SK-N-SH (cell line): ENCODE measurements around the gene RNLS. TPM values are rescaled to one million over a fixed set of nuclear protein-coding genes. Genes with fewer than 3 reads are reported as not detected.

Experiments used
- CTCF ChIA-PET: fragments of 300-600, 350-600 bp; formaldehyde crosslinking; extraction: SDS; loops from one replicate; lab custom pipeline; 2021; lab: Yijun Ruan, JAX
- POLR2A ChIA-PET: fragments of 350-600 bp; sonication (Branson Sonifier 250); formaldehyde crosslinking; extraction: SDS; loops from one replicate; lab custom pipeline; 2020; ENCODE audit warnings: antibody characterized with exemption, inconsistent platforms; lab: Yijun Ruan, JAX
- DNase-seq: peaks from one replicate; pipeline ENCODE4 v3.0.0; 2012
- H2AFZ ChIP-seq: fragments of 200-600 bp; sonication (generic); 2 replicates; pipeline ENCODE4 v1.8.1; 2016; ENCODE audit warnings: antibody characterized with exemption, mild to moderate bottlenecking, low read depth
- H3F3A ChIP-seq: fragments of 200-600 bp; sonication (generic); replicated peaks from 2 replicates; pipeline ENCODE3; 2016; ENCODE audit warnings: antibody characterized with exemption, mild to moderate bottlenecking; ENCODE audit not compliant: insufficient read depth
- H3K27ac ChIP-seq, 2 experiments: fragments of 200-500 bp in 1 of 2; fragments of 200-600 bp in 1 of 2; sonication (Bioruptor generic) in 1 of 2; sonication (generic), shearing (Covaris generic) in 1 of 2; 2 replicates each; pipeline versions ENCODE4 v1.5.1 to v1.6.1; 2014 to 2016; ENCODE audit warnings: low read depth in 2 of 2, inconsistent platforms in 1 of 2, low read length in 1 of 2, mild to moderate bottlenecking in 1 of 2, mixed read lengths in 1 of 2
- H3K27me3 ChIP-seq: fragments of 200-600 bp; sonication (generic), shearing (Covaris generic); 2 replicates; pipeline ENCODE4 v1.6.1; 2016; ENCODE audit warnings: mixed run types; ENCODE audit not compliant: insufficient read depth
- H3K36me3 ChIP-seq, 2 experiments: fragments of 200-500 bp in 1 of 2; fragments of 200-600 bp in 1 of 2; sonication (Bioruptor generic) in 1 of 2; sonication (generic) in 1 of 2; replicated peaks in 1 of 2; 2 replicates each; pipeline versions ENCODE3 to v1.5.1; 2014 to 2016; ENCODE audit warnings: low read length in 1 of 2, mild to moderate bottlenecking in 1 of 2; ENCODE audit not compliant: insufficient read depth in 2 of 2, control insufficient read depth in 1 of 2
- H3K4me1 ChIP-seq, 2 experiments: fragments of 200-500 bp in 1 of 2; fragments of 200-600 bp in 1 of 2; sonication (Bioruptor generic) in 1 of 2; sonication (generic), shearing (Covaris generic) in 1 of 2; 2 replicates each; pipeline versions ENCODE4 v1.5.1 to v1.6.1; 2014 to 2016; ENCODE audit warnings: low read depth in 1 of 2, low read length in 1 of 2, mixed run types in 1 of 2; ENCODE audit not compliant: insufficient read depth in 2 of 2, control insufficient read depth in 1 of 2
- H3K4me2 ChIP-seq: fragments of 200-600 bp; sonication (generic), shearing (Covaris generic); 2 replicates; pipeline ENCODE4 v1.6.1; 2017; ENCODE audit warnings: mixed run types
- H3K4me3 ChIP-seq, 2 experiments: fragments of 200-500 bp in 1 of 2; fragments of 200-600 bp in 1 of 2; sonication (Bioruptor generic) in 1 of 2; sonication (generic), shearing (Covaris generic) in 1 of 2; 2 replicates each; pipeline versions ENCODE4 v1.5.1 to v1.8.1; 2014 to 2016; ENCODE audit warnings: low read depth in 2 of 2, inconsistent platforms in 1 of 2, low read length in 1 of 2, mild to moderate bottlenecking in 1 of 2, mixed read lengths in 1 of 2, moderate library complexity in 1 of 2
- H3K79me2 ChIP-seq: fragments of 200-600 bp; sonication (generic); 2 replicates; pipeline ENCODE4 v1.8.1; 2017; ENCODE audit warnings: mild to moderate bottlenecking; ENCODE audit not compliant: insufficient read depth
- H3K9ac ChIP-seq: fragments of 200-600 bp; sonication (generic); 2 replicates; pipeline ENCODE4 v1.6.1; 2017; ENCODE audit warnings: mixed run types
- H3K9me2 ChIP-seq: fragments of 200-600 bp; sonication (generic); 2 replicates; pipeline ENCODE4 v1.6.1; 2017; ENCODE audit warnings: mixed run types
- H3K9me3 ChIP-seq: fragments of 200-600 bp; sonication (generic); 2 replicates; pipeline ENCODE4 v1.6.1; 2017; ENCODE audit warnings: mixed run types, mild to moderate bottlenecking, moderate library complexity
- H4K20me1 ChIP-seq: fragments of 200-600 bp; sonication (generic); 2 replicates; pipeline ENCODE4 v1.6.1; 2017; ENCODE audit warnings: mild to moderate bottlenecking, mixed run types; ENCODE audit not compliant: insufficient read depth
- EP300 ChIP-seq, 2 experiments: IDR thresholded peaks; 2 replicates each; pipeline versions ENCODE4 v1.4.0 to v1.6.1; 2012; ENCODE audit warnings: borderline replicate concordance in 1 of 2, low read depth in 1 of 2, low read length in 1 of 2
- EZH2phosphoT487 ChIP-seq: fragments of 200-600 bp; sonication (generic); IDR thresholded peaks from 2 replicates; pipeline ENCODE4 v1.6.1; 2017; ENCODE audit warnings: low read depth, mixed run types, mild to moderate bottlenecking, antibody characterized with exemption, moderate library complexity, borderline replicate concordance
- FOXJ3 ChIP-seq: sonication (generic); formaldehyde crosslinking; IDR thresholded peaks from 2 replicates; pipeline ENCODE4 v1.5.1; 2020; ENCODE audit warnings: mild to moderate bottlenecking, missing genetic modification reagents
- FOXM1 ChIP-seq: IDR thresholded peaks from 2 replicates; pipeline ENCODE4 v1.4.0; 2012; ENCODE audit warnings: low read depth, mild to moderate bottlenecking
- JUND ChIP-seq: IDR thresholded peaks from 2 replicates; pipeline ENCODE4 v1.4.0; 2012
- MXI1 ChIP-seq: IDR thresholded peaks from 2 replicates; pipeline ENCODE4 v1.6.1; 2012; ENCODE audit warnings: mild to moderate bottlenecking, low read depth, low read length, improper control_type of control experiment
- NFIC ChIP-seq: IDR thresholded peaks from 2 replicates; pipeline ENCODE4 v1.4.0; 2012; ENCODE audit warnings: borderline replicate concordance
- NRF1 ChIP-seq: IDR thresholded peaks from 2 replicates; pipeline ENCODE4 v1.6.1; 2012; ENCODE audit warnings: low read depth, mild to moderate bottlenecking, low read length
- PBX3 ChIP-seq: IDR thresholded peaks from 2 replicates; pipeline ENCODE4; 2012
- RAD21 ChIP-seq: IDR thresholded peaks from 2 replicates; pipeline ENCODE4 v1.6.1; 2012; ENCODE audit warnings: mild to moderate bottlenecking, low read length
- REST ChIP-seq: IDR thresholded peaks from 2 replicates; pipeline ENCODE4 v1.6.1; 2012; ENCODE audit warnings: mild to moderate bottlenecking, low read depth, low read length, moderate library complexity
- RXRA ChIP-seq: IDR thresholded peaks from 2 replicates; pipeline ENCODE4 v1.4.0; 2012; ENCODE audit warnings: low read depth, mild to moderate bottlenecking, borderline replicate concordance
- SMC3 ChIP-seq: IDR thresholded peaks from 2 replicates; pipeline ENCODE4 v1.6.1; 2012; ENCODE audit warnings: low read depth, low read length, improper control_type of control experiment
- TCF12 ChIP-seq: IDR thresholded peaks from 2 replicates; pipeline ENCODE4 v1.4.0; 2012
- TEAD4 ChIP-seq: IDR thresholded peaks from 2 replicates; pipeline ENCODE4 v1.4.0; 2012; ENCODE audit warnings: mild to moderate bottlenecking, borderline replicate concordance; ENCODE audit not compliant: insufficient read depth
- USF1 ChIP-seq: IDR thresholded peaks from 2 replicates; pipeline ENCODE4 v1.4.0; 2012; ENCODE audit warnings: low read depth, borderline replicate concordance
- USF2 ChIP-seq: fragments of 150-350 bp; IDR thresholded peaks from 2 replicates; pipeline ENCODE4 v1.6.1; 2017; ENCODE audit warnings: antibody characterized with exemption, low read length, low read depth, borderline replicate concordance
- ZBTB33 ChIP-seq: IDR thresholded peaks from 2 replicates; pipeline ENCODE4 v1.4.0; 2012; ENCODE audit warnings: low read depth, borderline replicate concordance
- WGBS: methylation state at CpG from one replicate; pipeline ENCODE4 v1.1.6; 2017; ENCODE audit warnings: low lambda C conversion rate; 5-methylcytosine and 5-hydroxymethylcytosine counted together
- polyA plus RNA-seq, 3 experiments: library from polyadenylated mRNA; depleted of rRNA; stranded (reverse); fragments of >200 nt; gene quantifications; 2 replicates each; pipeline ENCODE4 v1.2.3, GENCODE V29; 2012

The RNLS gene
- polyA plus RNA-seq, 1 of the 3 experiments (the other 2 are of a cell fraction), result not detected

- no peaks in the 10 kb centered on the region for H3K9me2 ChIP-seq
- no peak overlapping the region for H3K27ac ChIP-seq
- no peak overlapping the region for H3K4me3 ChIP-seq
- no peak overlapping the region for H2AFZ ChIP-seq
- H3K36me3 ChIP-seq, result no peaks in the 10 kb centered on the region
- H3K27me3 ChIP-seq, result no peaks in the 10 kb centered on the region
- H3K4me1 ChIP-seq, result no peaks in the 10 kb centered on the region; a peak in 1 of 4 replicates
- no peaks in the 10 kb centered on the region for H4K20me1 ChIP-seq
- H3K79me2 ChIP-seq, result no peaks in the 10 kb centered on the region
- no peak overlapping the region for H3K4me2 ChIP-seq
- ChIA-PET POLR2A (no interaction called here), CTCF (interaction anchor here (0.8 kb wide), 1 partner anchor 68 kb away, joined by 3 read pairs; no protein-coding TSS in a partner anchor)
- WGBS, result 84% methylated on average over 1 of the region's 1 CpG
- DNase-seq, result no peak
- no peak overlapping the region for H3K9ac ChIP-seq
- no peaks in the 10 kb centered on the region for H3F3A ChIP-seq
- H3K9me3 ChIP-seq, result peaks cover 11% of the 10 kb centered on the region; the same call in 1 of the 2 replicates
- TF ChIP-seq FOXJ3 (CRISPR knock-in tag), result no peak
- no peak for TF ChIP-seq ZBTB33
- TF ChIP-seq MXI1, result no peak
- no peak for TF ChIP-seq USF2
- no peak for TF ChIP-seq RXRA
- TF ChIP-seq TCF12, result no peak
- no peak for TF ChIP-seq NFIC
- TF ChIP-seq JUND, result no peak
- no peak for TF ChIP-seq REST
- no peak for TF ChIP-seq EZH2phosphoT487
- no peak for TF ChIP-seq USF1
- TF ChIP-seq RAD21, result no peak
- no peak for TF ChIP-seq SMC3
- TF ChIP-seq EP300 (IDR thresholded peaks at IDR 0.05; ENCODE audit: borderline replicate concordance in 1 of 2, low read depth in 1 of 2, low read length in 1 of 2), result no peak
- TF ChIP-seq NRF1, result no peak
- TF ChIP-seq PBX3, result no peak
- no peak for TF ChIP-seq FOXM1
- TF ChIP-seq TEAD4, result no peak
These were observed 263.1 kb downstream of the RNLS start for GRCh38 chr10:88319960-88320517.
